Esophagus squamous epithelium (tissue), 4 donors: ENCODE measurements around the gene SAP130.

Source experiments
- CTCF ChIP-seq, 6 experiments: fragments of 450-650 bp in 4 of 6; fragments of 200-600 bp in 2 of 6; sonication (generic) in 2 of 6; IDR thresholded peaks; one replicate each; pipeline ENCODE4 v1.5.1; 2016 to 2019; ENCODE audit warnings: antibody characterized with exemption in 6 of 6, mild to moderate bottlenecking in 4 of 6, moderate library complexity in 4 of 6
- POLR2A ChIP-seq, 4 donors: fragments of 450-650 bp; IDR thresholded peaks; one replicate each; pipeline ENCODE4 v1.6.1; 2017; ENCODE audit warnings: antibody characterized with exemption in 4 of 4, mild to moderate bottlenecking in 4 of 4, moderate library complexity in 3 of 4

GRCh38 chr2:127913808-127914457 is 113.9 kb downstream of the SAP130 start:
- TF ChIP-seq CTCF (IDR thresholded peaks at IDR 0.05) (no peak), POLR2A (IDR thresholded peaks at IDR 0.05) (no peak)
